ENCODE results near the gene ITGA2B. TPM values are rescaled to one million over a fixed set of nuclear protein-coding genes. Genes with fewer than 3 reads are reported as not detected.
A peak's percentile ranks its signal among the peaks of the same experiment; 100 is the strongest.
"Not testable (repeated sequence)": the region's sequence is repeated elsewhere in the genome, so short reads cannot be mapped to it uniquely, and the experiment has no call there.

ITGA2B gene
- total RNA-seq, 4 donors from 2014 or later: 0.31 to 1.2 (median 0.45) TPM; not detected in 1

DNA sequence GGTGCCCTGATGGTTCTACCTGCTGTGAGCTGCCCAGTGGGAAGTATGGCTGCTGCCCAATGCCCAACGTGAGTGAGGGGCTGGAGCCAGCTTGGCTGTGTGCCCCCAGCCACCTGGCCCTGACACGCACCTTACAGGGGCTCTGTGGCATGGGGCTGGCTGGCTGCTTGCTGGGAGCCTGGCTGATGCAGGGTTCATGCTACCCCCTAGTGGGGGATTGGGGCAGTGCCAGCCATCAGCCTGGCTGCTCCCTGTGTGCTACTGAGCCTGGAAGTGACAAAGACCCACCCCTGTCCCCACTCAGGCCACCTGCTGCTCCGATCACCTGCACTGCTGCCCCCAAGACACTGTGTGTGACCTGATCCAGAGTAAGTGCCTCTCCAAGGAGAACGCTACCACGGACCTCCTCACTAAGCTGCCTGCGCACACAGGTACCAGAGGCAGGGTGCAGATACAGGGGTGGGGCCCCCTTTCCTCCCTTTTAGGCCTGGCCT lies 38.7 kb downstream of the ITGA2B start:
- no peaks in the 10 kb centered on the region for H3K27me3 ChIP-seq
- no peak overlapping the region for H3K27ac ChIP-seq
- TF ChIP-seq EP300 (IDR thresholded peaks at IDR 0.05): no peak
- peak in 3 of 4 experiments; percentile 49 to 75 (median 63) for TF ChIP-seq CTCF (IDR thresholded peaks at IDR 0.05)
- H3K9me3 ChIP-seq: no peaks in the 10 kb centered on the region
- no peak overlapping the region for H3K4me3 ChIP-seq
- H3K36me3 ChIP-seq: peaks cover 0 to 50% of the 10 kb centered on the region in 2 donors
- 78% methylated on average over 4 of the region's 6 CpGs; no CpG with 5 or more reads in 1 of the 2 donors for WGBS, 2 donors (ENCODE audit: low coverage in 1 of 2)
- ATAC-seq: no peak
- H3K4me1 ChIP-seq: peaks cover 0 to 26% (median 7%) of the 10 kb centered on the region in 3 donors

- H3K4me3 ChIP-seq: no peak overlapping the region
- WGBS, 2 donors (ENCODE audit: low coverage in 1 of 2): 69% methylated on average over 4 of the region's 12 CpGs; no CpG with 5 or more reads in 1 of the 2 donors
- ATAC-seq: no peak
- H3K36me3 ChIP-seq: peaks cover 0 to 50% of the 10 kb centered on the region in 2 donors
- no peaks in the 10 kb centered on the region for H3K27me3 ChIP-seq
- no peak for TF ChIP-seq POLR2AphosphoS5 (IDR thresholded peaks at IDR 0.05)
- no peak for TF ChIP-seq CTCF (IDR thresholded peaks at IDR 0.05)
- no peak for TF ChIP-seq POLR2A (IDR thresholded peaks at IDR 0.05)
- TF ChIP-seq EP300 (IDR thresholded peaks at IDR 0.05): no peak
- H3K27ac ChIP-seq: no peak overlapping the region
- H3K9me3 ChIP-seq: no peaks in the 10 kb centered on the region
- peaks cover 0 to 31% (median 7%) of the 10 kb centered on the region in 3 donors for H3K4me1 ChIP-seq
These were observed 39.8 kb downstream of the ITGA2B start for GRCh38 chr17:44349553-44350070.

DNA sequence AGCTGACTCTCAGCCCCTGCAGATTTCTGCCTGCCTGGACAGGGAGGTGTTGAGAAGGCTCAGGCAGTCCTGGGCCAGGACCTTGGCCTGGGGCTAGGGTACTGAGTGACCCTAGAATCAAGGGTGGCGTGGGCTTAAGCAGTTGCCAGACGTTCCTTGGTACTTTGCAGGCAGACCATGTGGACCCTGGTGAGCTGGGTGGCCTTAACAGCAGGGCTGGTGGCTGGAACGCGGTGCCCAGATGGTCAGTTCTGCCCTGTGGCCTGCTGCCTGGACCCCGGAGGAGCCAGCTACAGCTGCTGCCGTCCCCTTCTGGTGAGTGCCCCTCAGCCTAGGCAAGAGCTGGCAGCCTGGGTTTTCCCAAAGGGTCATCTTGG lies 40.5 kb downstream of the ITGA2B start:
- peaks cover 0 to 37% (median 12%) of the 10 kb centered on the region in 3 donors for H3K4me1 ChIP-seq
- no peak for ATAC-seq
- H3K27me3 ChIP-seq: no peaks in the 10 kb centered on the region
- peaks cover 0 to 50% of the 10 kb centered on the region in 2 donors for H3K36me3 ChIP-seq
- no peaks in the 10 kb centered on the region for H3K9me3 ChIP-seq
- H3K27ac ChIP-seq: no peak overlapping the region
- no peak overlapping the region for H3K4me3 ChIP-seq
- TF ChIP-seq POLR2A (IDR thresholded peaks at IDR 0.05): no peak
- no peak for TF ChIP-seq CTCF (IDR thresholded peaks at IDR 0.05)
- TF ChIP-seq POLR2AphosphoS5 (IDR thresholded peaks at IDR 0.05): no peak
- TF ChIP-seq EP300 (IDR thresholded peaks at IDR 0.05): no peak
- no CpG with 5 or more reads among the region's 6 CpGs for WGBS, 2 donors (ENCODE audit: low coverage in 1 of 2)

DNA sequence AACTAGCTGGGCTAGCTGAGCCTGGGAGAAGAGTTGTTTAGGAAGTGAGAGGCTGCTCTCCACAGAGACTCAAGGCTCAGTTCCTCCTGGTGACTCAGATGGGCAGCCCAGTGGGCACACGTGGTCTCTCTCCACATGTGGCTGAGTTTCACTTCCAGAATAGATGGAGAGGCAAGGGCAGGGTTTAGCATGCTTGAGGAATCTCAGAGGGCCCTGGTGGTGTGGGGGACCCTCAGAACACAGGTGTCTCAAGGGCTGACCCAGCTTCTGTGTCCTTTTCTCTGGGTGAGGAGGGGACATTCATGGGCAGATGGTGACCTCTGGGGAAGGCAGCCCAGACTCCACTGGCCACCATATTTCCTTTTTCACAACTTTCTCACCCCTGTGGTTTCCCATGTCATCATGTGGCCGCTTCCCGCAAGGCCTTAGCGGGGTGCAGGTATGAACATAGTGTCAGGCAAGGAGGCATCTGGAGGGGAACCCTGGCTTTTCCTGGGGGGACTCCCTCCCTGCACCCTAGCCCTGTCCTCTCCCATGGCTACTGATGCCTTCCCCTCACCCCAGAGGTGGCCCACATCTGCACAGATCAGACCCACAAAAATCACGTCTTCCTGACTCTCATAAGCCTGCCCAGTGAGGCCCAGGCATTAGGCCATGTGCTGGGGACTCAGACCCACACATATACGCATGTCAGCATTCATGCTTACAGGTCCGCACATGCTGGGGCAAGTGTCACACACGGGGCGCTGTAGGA lies 41.0 kb downstream of the ITGA2B start:
- WGBS, 2 donors (ENCODE audit: low coverage in 1 of 2): 33 to 76% methylated on average over 1 to 3 of the region's 9 CpGs
- ATAC-seq: no peak
- TF ChIP-seq EP300 (IDR thresholded peaks at IDR 0.05) (no peak), POLR2AphosphoS5 (IDR thresholded peaks at IDR 0.05) (no peak), POLR2A (IDR thresholded peaks at IDR 0.05) (no peak), CTCF (IDR thresholded peaks at IDR 0.05) (no peak)

GRCh38 chr17:44347206-44348055 lies 42.0 kb downstream of the ITGA2B start:
- not testable (repeated sequence) for ATAC-seq, H3K4me3 ChIP-seq, H3K27me3 ChIP-seq, H3K9me3 ChIP-seq, H3K27ac ChIP-seq
- peaks cover 0 to 39% of the 10 kb centered on the region in 2 donors for H3K36me3 ChIP-seq
- WGBS, 2 donors (ENCODE audit: low coverage in 1 of 2): 66 to 76% methylated on average over 9 to 14 of the region's 18 CpGs
- peaks cover 0 to 30% (median 12%) of the 10 kb centered on the region in 3 donors for H3K4me1 ChIP-seq

More for the DNA sequence above, 41.0 kb downstream of the ITGA2B start:
- H3K36me3 ChIP-seq: peaks cover 0 to 49% of the 10 kb centered on the region in 2 donors
- H3K4me3 ChIP-seq: no peak overlapping the region
- H3K27ac ChIP-seq: no peak overlapping the region
- peaks cover 0 to 33% (median 12%) of the 10 kb centered on the region in 3 donors for H3K4me1 ChIP-seq
- H3K27me3 ChIP-seq: no peaks in the 10 kb centered on the region
- no peaks in the 10 kb centered on the region for H3K9me3 ChIP-seq
